ENCODE measurements around the gene ERC1. TPM values are rescaled to one million over a fixed set of nuclear protein-coding genes. Genes with fewer than 3 reads are reported as not detected.

The ERC1 gene
- total RNA-seq, 2 donors from 2014 or later: 18.9 to 72.9 TPM

DNA sequence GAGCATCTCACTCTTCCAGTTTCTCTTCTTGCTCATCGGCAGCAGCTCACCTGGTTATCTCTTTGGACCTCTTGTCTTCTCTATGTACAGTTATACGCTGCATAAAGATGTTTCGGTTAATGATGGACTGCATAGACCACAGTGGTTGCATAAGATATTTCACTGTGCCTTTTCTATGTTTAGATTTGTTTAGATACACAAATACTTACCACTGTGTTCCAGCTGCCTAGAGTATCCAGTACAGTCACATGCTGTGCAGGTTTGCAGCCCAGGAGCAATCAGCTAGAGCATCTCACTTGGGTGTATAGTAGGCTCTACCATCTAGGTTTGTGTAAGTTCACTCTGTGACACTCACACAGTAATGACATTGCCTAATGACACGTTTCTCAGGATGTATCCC, 545.8 kb downstream of the ERC1 start:
- no peaks in the 10 kb centered on the region for H3K27me3 ChIP-seq (replicated peaks; ENCODE audit: insufficient read depth)
- H3K4me1 ChIP-seq (replicated peaks): no peaks in the 10 kb centered on the region
- H3K9me3 ChIP-seq: no peaks in the 10 kb centered on the region
- intact Hi-C loops (cut with DNase I): no loop called here
- H3K36me3 ChIP-seq: no peaks in the 10 kb centered on the region
- no peak overlapping the region for H3K4me3 ChIP-seq
- TF ChIP-seq POLR2AphosphoS5 (IDR thresholded peaks at IDR 0.05) (peak; percentile 52), POLR2A (IDR thresholded peaks at IDR 0.05) (no peak)
- TF ChIP-seq, protein P1, sequence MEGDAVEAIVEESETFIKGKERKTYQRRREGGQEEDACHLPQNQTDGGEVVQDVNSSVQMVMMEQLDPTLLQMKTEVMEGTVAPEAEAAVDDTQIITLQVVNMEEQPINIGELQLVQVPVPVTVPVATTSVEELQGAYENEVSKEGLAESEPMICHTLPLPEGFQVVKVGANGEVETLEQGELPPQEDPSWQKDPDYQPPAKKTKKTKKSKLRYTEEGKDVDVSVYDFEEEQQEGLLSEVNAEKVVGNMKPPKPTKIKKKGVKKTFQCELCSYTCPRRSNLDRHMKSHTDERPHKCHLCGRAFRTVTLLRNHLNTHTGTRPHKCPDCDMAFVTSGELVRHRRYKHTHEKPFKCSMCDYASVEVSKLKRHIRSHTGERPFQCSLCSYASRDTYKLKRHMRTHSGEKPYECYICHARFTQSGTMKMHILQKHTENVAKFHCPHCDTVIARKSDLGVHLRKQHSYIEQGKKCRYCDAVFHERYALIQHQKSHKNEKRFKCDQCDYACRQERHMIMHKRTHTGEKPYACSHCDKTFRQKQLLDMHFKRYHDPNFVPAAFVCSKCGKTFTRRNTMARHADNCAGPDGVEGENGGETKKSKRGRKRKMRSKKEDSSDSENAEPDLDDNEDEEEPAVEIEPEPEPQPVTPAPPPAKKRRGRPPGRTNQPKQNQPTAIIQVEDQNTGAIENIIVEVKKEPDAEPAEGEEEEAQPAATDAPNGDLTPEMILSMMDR (IDR thresholded peaks at IDR 0.05): no peak
- H3K27ac ChIP-seq: no peak overlapping the region
- DNase-seq (ENCODE audit: low spot score): no peak
- 63% methylated on average over 4 of the region's 4 CpGs for WGBS

DNA sequence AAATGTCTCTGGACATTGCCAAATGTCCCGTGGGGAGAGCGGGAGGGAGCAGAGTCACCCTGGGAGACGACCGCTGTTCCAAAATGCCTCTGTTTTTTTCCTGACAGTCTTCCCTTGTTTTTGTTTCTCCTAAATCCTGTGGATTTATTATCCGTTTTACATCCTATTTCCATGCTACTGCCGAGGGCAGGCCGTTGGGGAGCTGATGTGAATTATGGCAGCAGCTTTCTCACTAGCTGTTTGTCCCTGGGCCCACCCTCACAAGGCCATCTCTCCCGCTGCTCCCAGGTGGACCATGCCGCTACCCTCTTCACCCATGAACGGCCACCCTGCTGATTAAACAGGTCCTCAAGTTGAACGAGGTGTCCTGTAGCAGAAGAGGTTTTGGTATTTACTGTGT, 548.1 kb downstream of the ERC1 start:
- Histone ChIP-seq H3K4me1 (replicated peaks) (no peaks in the 10 kb centered on the region), H3K4me3 (no peak overlapping the region), H3K27me3 (replicated peaks; ENCODE audit: insufficient read depth) (no peaks in the 10 kb centered on the region), H3K9me3 (no peaks in the 10 kb centered on the region), H3K36me3 (no peaks in the 10 kb centered on the region), H3K27ac (no peak overlapping the region)
- no peak for DNase-seq (ENCODE audit: low spot score)
- WGBS: 85% methylated on average over 11 of the region's 11 CpGs
- intact Hi-C loops (cut with DNase I): no loop called here
- TF ChIP-seq, protein P1 (IDR thresholded peaks at IDR 0.05): no peak
- no peak for TF ChIP-seq POLR2AphosphoS5 (IDR thresholded peaks at IDR 0.05)
- no peak for TF ChIP-seq POLR2A (IDR thresholded peaks at IDR 0.05)

DNA sequence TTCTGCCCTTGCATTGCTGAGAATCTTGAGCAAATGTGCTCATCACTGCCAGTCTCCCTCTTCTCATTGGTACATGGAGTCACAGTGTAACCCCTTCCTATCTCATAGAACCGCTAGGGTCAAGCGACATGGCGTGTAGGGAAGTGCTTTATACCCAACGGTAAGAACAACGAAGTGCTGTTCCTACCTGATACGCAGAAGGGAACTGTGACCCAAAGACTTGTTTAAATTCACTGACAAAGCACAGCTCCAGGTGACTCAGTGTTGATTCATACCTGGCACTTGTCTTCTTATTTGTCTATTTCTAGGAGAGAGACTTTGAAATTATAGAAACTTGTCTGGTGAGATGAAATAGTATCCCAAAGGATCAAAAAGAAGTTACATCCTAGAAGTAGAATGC, 549.7 kb downstream of the ERC1 start:
- TF ChIP-seq, protein P1 (IDR thresholded peaks at IDR 0.05): no peak
- peak; percentile 81 for TF ChIP-seq POLR2AphosphoS5 (IDR thresholded peaks at IDR 0.05)
- no peaks in the 10 kb centered on the region for H3K27me3 ChIP-seq (replicated peaks; ENCODE audit: insufficient read depth)
- no peaks in the 10 kb centered on the region for H3K4me1 ChIP-seq (replicated peaks)
- intact Hi-C loops (cut with DNase I): no loop called here
- H3K4me3 ChIP-seq: no peak overlapping the region
- H3K36me3 ChIP-seq: no peaks in the 10 kb centered on the region
- DNase-seq (ENCODE audit: low spot score): peak; percentile 60
- H3K27ac ChIP-seq: peak overlapping the region; percentile 27 to 55
- H3K9me3 ChIP-seq: no peaks in the 10 kb centered on the region
- WGBS: 39% methylated on average over 6 of the region's 6 CpGs

DNA sequence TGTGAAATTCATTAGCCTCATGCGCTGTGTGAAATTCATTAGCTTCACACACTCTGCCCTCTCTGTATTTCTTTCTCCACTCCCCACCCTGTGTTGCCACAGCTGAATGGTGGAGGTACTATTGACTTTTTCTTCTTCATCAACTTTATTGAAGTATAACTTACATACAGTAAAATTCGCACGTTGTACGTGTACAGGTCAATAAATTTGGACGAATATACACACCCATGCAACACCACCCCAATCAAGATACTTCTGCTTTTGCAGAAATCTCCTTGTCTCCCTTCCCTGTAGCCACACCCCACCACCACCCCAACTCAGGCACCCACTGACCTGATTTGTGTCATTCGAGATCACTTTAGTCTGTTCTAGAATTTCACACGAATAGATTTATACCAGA, 551.6 kb downstream of the ERC1 start:
- WGBS: 83% methylated on average over 7 of the region's 7 CpGs
- intact Hi-C loops (cut with DNase I): no loop called here
- H3K36me3 ChIP-seq: no peaks in the 10 kb centered on the region
- no peaks in the 10 kb centered on the region for H3K9me3 ChIP-seq
- TF ChIP-seq, protein P1 (IDR thresholded peaks at IDR 0.05): no peak
- no peak for TF ChIP-seq POLR2AphosphoS5 (IDR thresholded peaks at IDR 0.05)
- no peak for TF ChIP-seq POLR2A (IDR thresholded peaks at IDR 0.05)
- H3K4me3 ChIP-seq: no peak overlapping the region
- no peaks in the 10 kb centered on the region for H3K27me3 ChIP-seq (replicated peaks; ENCODE audit: insufficient read depth)
- no peak for DNase-seq (ENCODE audit: low spot score)
- no peak overlapping the region for H3K27ac ChIP-seq
- no peaks in the 10 kb centered on the region for H3K4me1 ChIP-seq (replicated peaks)

DNA sequence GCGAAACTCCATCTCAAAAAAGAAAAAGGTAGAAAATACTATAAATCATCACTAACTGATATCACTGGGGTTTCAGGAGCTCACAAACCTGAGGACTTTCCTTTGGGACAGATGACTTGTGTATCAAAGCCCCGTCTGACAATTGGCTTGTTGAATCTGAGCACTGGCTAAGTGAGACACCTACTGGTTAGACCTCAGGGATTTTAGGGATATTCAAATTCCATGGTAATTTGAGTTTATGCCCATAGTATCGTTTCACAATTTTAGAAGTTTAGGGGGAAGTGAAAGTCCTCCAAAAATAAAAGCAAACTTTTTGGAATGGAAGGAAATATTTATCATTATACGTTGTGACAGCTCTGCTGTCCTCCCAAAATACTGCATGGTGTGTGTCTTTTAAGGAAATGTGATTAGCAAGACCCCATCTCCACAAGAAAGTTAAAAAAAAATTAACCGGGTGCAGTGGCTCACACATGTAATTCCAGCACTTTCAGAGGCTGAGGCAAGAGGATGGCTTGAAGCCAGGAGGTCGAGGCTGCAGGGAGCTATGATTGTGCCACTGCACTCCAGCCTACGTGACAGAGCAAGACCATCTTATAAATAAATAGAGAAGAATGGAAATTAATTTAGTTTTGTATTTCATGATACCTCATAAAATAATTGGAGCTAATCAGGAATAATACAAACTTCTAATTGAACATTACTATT, 554.1 kb downstream of the ERC1 start:
- intact Hi-C loops (cut with DNase I): no loop called here
- Histone ChIP-seq H3K9me3 (no peaks in the 10 kb centered on the region), H3K27me3 (replicated peaks; ENCODE audit: insufficient read depth) (no peaks in the 10 kb centered on the region), H3K36me3 (no peaks in the 10 kb centered on the region), H3K4me3 (no peak overlapping the region), H3K4me1 (replicated peaks) (no peaks in the 10 kb centered on the region), H3K27ac (no peak overlapping the region)
- DNase-seq (ENCODE audit: low spot score): no peak
- 60% methylated on average over 7 of the region's 7 CpGs for WGBS
- TF ChIP-seq POLR2A (IDR thresholded peaks at IDR 0.05): no peak
- TF ChIP-seq, protein P1 (IDR thresholded peaks at IDR 0.05): peak in 1 of 4 experiments; percentile 30
